ENCODE measurements around the gene LRRK1. TPM values are rescaled to one million over a fixed set of nuclear protein-coding genes. Genes with fewer than 3 reads are reported as not detected.

The LRRK1 gene
- polyA plus RNA-seq, 1 donor (not counting 4 experiments of a cell fraction or from before 2014, with no cell fraction given) = 6.2 TPM

GRCh38 chr15:100926971-100927756, 8.0 kb downstream of the LRRK1 start:
- Histone ChIP-seq H3K27me3 (ENCODE audit: control insufficient read depth, extremely low read depth, insufficient read depth, low read length) (no peaks in the 10 kb centered on the region), H3K4me1 (ENCODE audit: control insufficient read depth, extremely low read depth, insufficient read depth, low read length) (peaks cover 23% of the 10 kb centered on the region), H3K4me3 (ENCODE audit: control insufficient read depth in 2 of 3, extremely low read depth in 1 of 3, insufficient read depth in 2 of 3, low read depth in 1 of 3, low read length in 3 of 3) (no peak overlapping the region), H3K4me2 (ENCODE audit: control insufficient read depth, extremely low read depth, insufficient read depth, low read depth, low read length) (no peak overlapping the region), H3K9ac (ENCODE audit: control insufficient read depth, extremely low read depth, insufficient read depth, low read length) (no peak overlapping the region), H4K20me1 (ENCODE audit: control insufficient read depth, extremely low read depth, insufficient read depth, low read length) (peaks cover 3% of the 10 kb centered on the region), H2AFZ (ENCODE audit: control insufficient read depth, low read length) (no peak overlapping the region), H3K27ac (ENCODE audit: control insufficient read depth, insufficient read depth, low read length) (no peak overlapping the region), H3K9me1 (ENCODE audit: control insufficient read depth, extremely low read depth, insufficient read depth, low read length) (peaks cover 3% of the 10 kb centered on the region), H3K9me3 (ENCODE audit: control insufficient read depth, low read depth, low read length) (no peaks in the 10 kb centered on the region), H3K79me2 (ENCODE audit: control insufficient read depth, insufficient read depth, low read length) (no peaks in the 10 kb centered on the region), H3K36me3 (ENCODE audit: control insufficient read depth in 2 of 2, extremely low read depth in 1 of 2, insufficient read depth in 2 of 2, low read length in 2 of 2) (peaks cover 12 to 15% of the 10 kb centered on the region in 2 experiments)
- dilution Hi-C loops (cut with MboI; ENCODE audit: extremely low pct_ligation_motif_present, low sequenced_read_pairs) = no loop called here
- FAIRE-seq (no peak), DNase-seq (ENCODE audit: low read depth, low spot score) (no peak)
- TF ChIP-seq CTCF (optimal IDR thresholded peaks at IDR 0.05 in 1 of 3, IDR thresholded peaks at IDR 0.05 in 1 of 3, conservative IDR thresholded peaks at IDR 0.05 in 1 of 3; ENCODE audit: extremely low read depth in 1 of 3, insufficient read depth in 2 of 3, low read length in 3 of 3) (no peak), EZH2 (IDR thresholded peaks at IDR 0.05; ENCODE audit: low read length) (no peak)

- FAIRE-seq = peak; percentile 81
- Histone ChIP-seq H3K27me3 (ENCODE audit: control insufficient read depth, extremely low read depth, insufficient read depth, low read length) (no peaks in the 10 kb centered on the region), H3K4me2 (ENCODE audit: control insufficient read depth, extremely low read depth, insufficient read depth, low read depth, low read length) (peak overlapping the region; percentile 74), H3K9me1 (ENCODE audit: control insufficient read depth, extremely low read depth, insufficient read depth, low read length) (peaks cover 3% of the 10 kb centered on the region), H3K36me3 (ENCODE audit: control insufficient read depth in 2 of 2, extremely low read depth in 1 of 2, insufficient read depth in 2 of 2, low read length in 2 of 2) (peaks cover 8 to 15% of the 10 kb centered on the region in 2 experiments), H4K20me1 (ENCODE audit: control insufficient read depth, extremely low read depth, insufficient read depth, low read length) (peaks cover 3% of the 10 kb centered on the region), H3K79me2 (ENCODE audit: control insufficient read depth, insufficient read depth, low read length) (no peaks in the 10 kb centered on the region), H3K27ac (ENCODE audit: control insufficient read depth, insufficient read depth, low read length) (peak overlapping the region; percentile 2), H3K9ac (ENCODE audit: control insufficient read depth, extremely low read depth, insufficient read depth, low read length) (no peak overlapping the region), H3K4me1 (ENCODE audit: control insufficient read depth, extremely low read depth, insufficient read depth, low read length) (peaks cover 23% of the 10 kb centered on the region), H3K4me3 (ENCODE audit: control insufficient read depth in 2 of 3, extremely low read depth in 1 of 3, insufficient read depth in 2 of 3, low read depth in 1 of 3, low read length in 3 of 3) (peak overlapping the region in 1 of 3 experiments; percentile 2), H2AFZ (ENCODE audit: control insufficient read depth, low read length) (no peak overlapping the region), H3K9me3 (ENCODE audit: control insufficient read depth, low read depth, low read length) (no peaks in the 10 kb centered on the region)
- no peak for DNase-seq (ENCODE audit: low read depth, low spot score)
- TF ChIP-seq EZH2 (IDR thresholded peaks at IDR 0.05; ENCODE audit: low read length) = no peak
- TF ChIP-seq CTCF (optimal IDR thresholded peaks at IDR 0.05 in 1 of 3, IDR thresholded peaks at IDR 0.05 in 1 of 3, conservative IDR thresholded peaks at IDR 0.05 in 1 of 3; ENCODE audit: extremely low read depth in 1 of 3, insufficient read depth in 2 of 3, low read length in 3 of 3) = no peak
- dilution Hi-C loops (cut with MboI; ENCODE audit: extremely low pct_ligation_motif_present, low sequenced_read_pairs) = no loop called here
These were observed 9.6 kb downstream of the LRRK1 start for GRCh38 chr15:100928632-100929280.
